MM.1S (cell line): Measurements from ENCODE around the gene WRNIP1.
A peak's percentile ranks its signal among the peaks of the same experiment; 100 is the strongest.

ENCODE experiments used
- DNase-seq: peaks from one replicate; pipeline ENCODE4 v3.0.0-alpha.2; 2015
- H2AFZ ChIP-seq: fragments of 300-600 bp; sonication (generic); 2 replicates; pipeline ENCODE4 v1.6.0; 2016; ENCODE audit warnings: antibody characterized with exemption, low read length
- H3F3A ChIP-seq: fragments of 300-600 bp; sonication (generic); 2 replicates; pipeline ENCODE4 v1.6.1; 2016; ENCODE audit warnings: mild to moderate bottlenecking, antibody characterized with exemption, low read length, moderate library complexity, mixed read lengths; ENCODE audit not compliant: insufficient read depth
- H3K27ac ChIP-seq: fragments of 300-600 bp; sonication (generic); 2 replicates; pipeline ENCODE4 v1.5.1; 2016; ENCODE audit warnings: mild to moderate bottlenecking, low read length
- H3K27me3 ChIP-seq: fragments of 300-600 bp; sonication (generic); replicated peaks from 2 replicates; pipeline ENCODE4 v1.6.0; 2016; ENCODE audit warnings: low read length; ENCODE audit not compliant: insufficient read depth
- H3K36me3 ChIP-seq: fragments of 300-600 bp; sonication (generic); replicated peaks from 2 replicates; pipeline ENCODE4 v1.6.1; 2016; ENCODE audit warnings: mild to moderate bottlenecking, low read length, mixed read lengths; ENCODE audit not compliant: insufficient read depth
- H3K4me1 ChIP-seq: fragments of 300-600 bp; sonication (generic); 2 replicates; pipeline ENCODE4 v1.6.1; 2016; ENCODE audit warnings: low read length, mixed read lengths
- H3K4me2 ChIP-seq: fragments of 300-600 bp; sonication (generic); 2 replicates; pipeline ENCODE4 v1.6.0; 2016; ENCODE audit warnings: low read depth, low read length
- H3K4me3 ChIP-seq: fragments of 300-600 bp; sonication (generic); 2 replicates; pipeline ENCODE4 v1.5.1; 2016; ENCODE audit warnings: low read length, mixed read lengths
- H3K79me2 ChIP-seq: fragments of 300-600 bp; sonication (generic); 2 replicates; pipeline ENCODE4 v1.6.1; 2016; ENCODE audit warnings: mixed run types, low read length, mixed read lengths
- H3K9ac ChIP-seq: fragments of 300-600 bp; sonication (generic); 2 replicates; pipeline ENCODE4 v1.6.1; 2016; ENCODE audit warnings: low read length, mixed read lengths
- H3K9me2 ChIP-seq: fragments of 300-600 bp; sonication (generic); replicated peaks from 2 replicates; pipeline ENCODE4 v1.6.1; 2016; ENCODE audit warnings: mild to moderate bottlenecking, low read length, mixed read lengths; ENCODE audit not compliant: insufficient read depth
- H3K9me3 ChIP-seq: fragments of 300-600 bp; sonication (generic); replicated peaks from 2 replicates; pipeline ENCODE4 v1.6.1; 2016; ENCODE audit warnings: mild to moderate bottlenecking, low read length, mixed read lengths; ENCODE audit not compliant: insufficient read depth
- H4K20me1 ChIP-seq: fragments of 300-600 bp; sonication (generic); 2 replicates; pipeline ENCODE4 v1.6.1; 2016; ENCODE audit warnings: mild to moderate bottlenecking, low read length, moderate library complexity, mixed read lengths; ENCODE audit not compliant: insufficient read depth
- CTCF ChIP-seq: fragments of 300-600 bp; sonication (generic); IDR thresholded peaks from 2 replicates; pipeline ENCODE4 v1.5.1; 2016; ENCODE audit warnings: antibody characterized with exemption, low read length, mixed read lengths
- EZH2 ChIP-seq: fragments of 300-600 bp; sonication (generic); optimal IDR thresholded peaks from 2 replicates; pipeline ENCODE3; 2017; ENCODE audit warnings: low read depth, mild to moderate bottlenecking, antibody characterized with exemption, low read length, mixed read lengths
- EZH2phosphoT487 ChIP-seq: fragments of 300-600 bp; sonication (generic); IDR thresholded peaks from 2 replicates; pipeline ENCODE4 v1.6.1; 2018; ENCODE audit warnings: antibody characterized with exemption, low read length

The WRNIP1 gene

GRCh38 chr6:2763876-2764540 is 1.2 kb upstream of the WRNIP1 start:
- peak overlapping the region; percentile 82; the same call in 1 of the 2 replicates for H3K27ac ChIP-seq
- H3K9me3 ChIP-seq, result no peaks in the 10 kb centered on the region
- H2AFZ ChIP-seq, result peak overlapping the region; percentile 93
- H3K27me3 ChIP-seq, result no peaks in the 10 kb centered on the region
- TF ChIP-seq CTCF, result no peak
- no peak for TF ChIP-seq EZH2phosphoT487
- no peak for TF ChIP-seq EZH2
- peak overlapping the region; percentile 81; the same call in 1 of the 2 replicates for H3K9ac ChIP-seq
- H3K79me2 ChIP-seq, result peaks cover 31% of the 10 kb centered on the region
- peaks cover 25% of the 10 kb centered on the region for H3K4me1 ChIP-seq
- H3K4me3 ChIP-seq, result peak overlapping the region; percentile 77
- H3F3A ChIP-seq, result peaks cover 8% of the 10 kb centered on the region
- peaks cover 6% of the 10 kb centered on the region; the same call in 1 of the 2 replicates for H4K20me1 ChIP-seq
- no peak for DNase-seq
- no peaks in the 10 kb centered on the region for H3K9me2 ChIP-seq
- no peaks in the 10 kb centered on the region; the same call in 1 of the 2 replicates for H3K36me3 ChIP-seq
- H3K4me2 ChIP-seq, result peak overlapping the region; percentile 84

- Histone ChIP-seq H3K9ac (peak overlapping the region; percentile 81), H3F3A (peaks cover 8% of the 10 kb centered on the region), H3K79me2 (peaks cover 37% of the 10 kb centered on the region), H3K4me2 (peak overlapping the region; percentile 84), H3K36me3 (no peaks in the 10 kb centered on the region; the same call in 1 of the 2 replicates), H2AFZ (peak overlapping the region; percentile 93), H3K4me3 (peak overlapping the region; percentile 77), H4K20me1 (peaks cover 6% of the 10 kb centered on the region; the same call in 1 of the 2 replicates), H3K9me3 (no peaks in the 10 kb centered on the region), H3K27ac (peak overlapping the region; percentile 82), H3K4me1 (peaks cover 25% of the 10 kb centered on the region), H3K9me2 (no peaks in the 10 kb centered on the region), H3K27me3 (no peaks in the 10 kb centered on the region)
- DNase-seq, result peak; percentile 61
- TF ChIP-seq CTCF (no peak), EZH2 (no peak), EZH2phosphoT487 (no peak)
These were observed 505 bp upstream of the WRNIP1 start for GRCh38 chr6:2764610-2765165.

- peaks cover 4% of the 10 kb centered on the region; the same call in 1 of the 2 replicates for H3K36me3 ChIP-seq
- H3K9me3 ChIP-seq, result no peaks in the 10 kb centered on the region
- peak overlapping the region; percentile 54; the same call in 1 of the 2 replicates for H3K27ac ChIP-seq
- no peaks in the 10 kb centered on the region for H3K9me2 ChIP-seq
- peak overlapping the region; percentile 43 for H2AFZ ChIP-seq
- peak overlapping the region; percentile 81 for H3K4me3 ChIP-seq
- H3K79me2 ChIP-seq, result peaks cover 51% of the 10 kb centered on the region
- peak; percentile 29 for DNase-seq
- TF ChIP-seq EZH2phosphoT487 (no peak), EZH2 (no peak), CTCF (no peak)
- H3K9ac ChIP-seq, result peak overlapping the region; percentile 63
- H3F3A ChIP-seq, result peaks cover 8% of the 10 kb centered on the region
- peaks cover 6% of the 10 kb centered on the region; the same call in 1 of the 2 replicates for H4K20me1 ChIP-seq
- no peaks in the 10 kb centered on the region for H3K27me3 ChIP-seq
- peaks cover 25% of the 10 kb centered on the region for H3K4me1 ChIP-seq
- peak overlapping the region; percentile 60 for H3K4me2 ChIP-seq
These were observed 938 bp downstream of the WRNIP1 start for GRCh38 chr6:2765896-2766766.
